ENCODE results near the gene EPC1.

DNA sequence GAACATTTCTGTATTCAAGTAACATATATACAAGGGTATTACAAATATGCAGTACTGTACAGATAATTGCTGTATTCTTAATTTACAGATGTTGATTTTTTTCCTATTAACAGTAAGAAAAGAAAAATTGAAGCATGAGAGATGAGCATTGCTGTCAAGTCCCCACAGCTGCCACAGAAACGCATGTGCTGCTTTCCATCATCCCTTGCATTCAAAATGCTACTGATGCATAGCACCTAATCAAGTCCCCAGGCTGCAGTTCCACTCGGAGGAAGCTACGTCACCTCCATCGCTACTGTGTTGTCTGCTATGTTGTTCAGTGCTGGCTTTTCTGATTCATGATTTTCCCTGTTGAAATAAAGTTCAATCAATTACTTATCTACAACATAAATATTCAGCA lies 78.2 kb downstream of the EPC1 start:
- TF ChIP-seq POLR2A (IDR thresholded peaks at IDR 0.05; ENCODE audit: low read length) (no peak), GATA1 (IDR thresholded peaks at IDR 0.05; ENCODE audit: low read depth, low read length) (no peak)
